ENCODE results near the gene COX15.
"Not testable (repeated sequence)": the region's sequence is repeated elsewhere in the genome, so short reads cannot be mapped to it uniquely, and the experiment has no call there.

Gene COX15

GRCh38 chr10:99742254-99742653 lies 10.3 kb upstream of the COX15 start:
- no peak overlapping the region for H3K4me2 ChIP-seq (ENCODE audit: low read length)
- no peak overlapping the region for H2AFZ ChIP-seq (ENCODE audit: insufficient read depth, low read length, poor library complexity)
- no peak overlapping the region for H3K4ac ChIP-seq (ENCODE audit: low read depth, low read length)
- no peak overlapping the region for H4K12ac ChIP-seq (ENCODE audit: low read depth, low read length)
- H2BK12ac ChIP-seq (ENCODE audit: low read length): no peak overlapping the region
- H2AK5ac ChIP-seq (ENCODE audit: low read length): no peak overlapping the region
- peaks cover 7 to 13% of the 10 kb centered on the region in 2 experiments for H3K36me3 ChIP-seq (ENCODE audit: control insufficient read depth in 1 of 2, insufficient read depth in 2 of 2, low read length in 2 of 2)
- H3K9ac ChIP-seq (ENCODE audit: low read length): no peak overlapping the region
- no peak overlapping the region for H4K91ac ChIP-seq (ENCODE audit: low read depth, low read length)
- H3K18ac ChIP-seq (ENCODE audit: low read length): no peak overlapping the region
- no peaks in the 10 kb centered on the region for H3K4me1 ChIP-seq (ENCODE audit: control insufficient read depth in 1 of 2, insufficient read depth in 2 of 2, low read length in 2 of 2)
- no peaks in the 10 kb centered on the region for H3K27me3 ChIP-seq (ENCODE audit: insufficient read depth, low read length)
- H2BK120ac ChIP-seq (ENCODE audit: insufficient read depth, low read length, poor library complexity): no peak overlapping the region
- no peaks in the 10 kb centered on the region for H3K9me3 ChIP-seq (ENCODE audit: insufficient read depth, low read depth, low read length)
- no peak overlapping the region for H3K27ac ChIP-seq (ENCODE audit: low read depth, low read length)
- H4K8ac ChIP-seq (ENCODE audit: low read depth, low read length): no peak overlapping the region
- no peak for DNase-seq
- no peak overlapping the region for H3K14ac ChIP-seq (ENCODE audit: low read length)
- H3K23ac ChIP-seq (ENCODE audit: low read length): no peak overlapping the region
- H3K79me2 ChIP-seq (ENCODE audit: control insufficient read depth, insufficient read depth, low read length, poor library complexity): no peaks in the 10 kb centered on the region
- H3K79me1 ChIP-seq (ENCODE audit: low read length): no peaks in the 10 kb centered on the region
- no peak overlapping the region for H2BK5ac ChIP-seq (ENCODE audit: low read depth, low read length, poor library complexity)
- H3K4me3 ChIP-seq (ENCODE audit: low read depth, low read length): no peak overlapping the region

GRCh38 chr10:99740933-99741559 lies 9.1 kb upstream of the COX15 start:
- Histone ChIP-seq H3K9ac (ENCODE audit: low read length) (no peak overlapping the region), H4K12ac (ENCODE audit: low read depth, low read length) (no peak overlapping the region), H3K4me3 (ENCODE audit: low read depth, low read length) (no peak overlapping the region), H3K23ac (ENCODE audit: low read length) (no peak overlapping the region), H3K4ac (ENCODE audit: low read depth, low read length) (no peak overlapping the region), H3K79me2 (ENCODE audit: control insufficient read depth, insufficient read depth, low read length, poor library complexity) (no peaks in the 10 kb centered on the region), H2BK120ac (ENCODE audit: insufficient read depth, low read length, poor library complexity) (no peak overlapping the region), H2BK5ac (ENCODE audit: low read depth, low read length, poor library complexity) (no peak overlapping the region), H3K9me3 (ENCODE audit: insufficient read depth, low read depth, low read length) (no peaks in the 10 kb centered on the region), H3K36me3 (ENCODE audit: control insufficient read depth in 1 of 2, insufficient read depth in 2 of 2, low read length in 2 of 2) (peaks cover 6 to 9% of the 10 kb centered on the region in 2 experiments), H3K4me1 (ENCODE audit: control insufficient read depth in 1 of 2, insufficient read depth in 2 of 2, low read length in 2 of 2) (no peaks in the 10 kb centered on the region), H3K18ac (ENCODE audit: low read length) (no peak overlapping the region), H2AK5ac (ENCODE audit: low read length) (no peak overlapping the region), H3K27me3 (ENCODE audit: insufficient read depth, low read length) (no peaks in the 10 kb centered on the region), H3K4me2 (ENCODE audit: low read length) (no peak overlapping the region), H4K8ac (ENCODE audit: low read depth, low read length) (no peak overlapping the region), H4K91ac (ENCODE audit: low read depth, low read length) (no peak overlapping the region), H3K14ac (ENCODE audit: low read length) (no peak overlapping the region), H2AFZ (ENCODE audit: insufficient read depth, low read length, poor library complexity) (no peak overlapping the region), H3K27ac (ENCODE audit: low read depth, low read length) (no peak overlapping the region), H2BK12ac (ENCODE audit: low read length) (no peak overlapping the region), H3K79me1 (ENCODE audit: low read length) (no peaks in the 10 kb centered on the region)
- WGBS (ENCODE audit: extremely low coverage, insufficient coverage, insufficient read length): no CpG with 5 or more reads among the region's 3 CpGs
- DNase-seq: no peak

DNA sequence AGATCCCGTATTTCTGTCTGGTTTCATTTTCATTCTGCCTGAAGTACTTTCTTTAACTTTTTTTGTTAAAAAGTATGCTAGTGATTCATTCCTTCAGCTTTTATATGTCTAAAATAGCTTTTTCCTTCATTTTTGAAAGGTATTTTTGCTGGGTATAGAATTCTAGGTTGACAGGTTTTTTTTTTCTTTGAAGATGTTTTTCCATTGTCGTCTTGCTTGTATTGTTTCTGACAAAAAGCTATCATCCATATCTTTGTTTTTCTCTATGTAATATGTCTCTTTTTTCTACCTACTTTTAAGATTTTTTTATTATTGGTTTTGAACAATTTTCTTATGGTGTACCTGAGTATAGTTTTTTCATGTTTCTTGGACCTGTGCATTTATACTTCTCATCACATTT lies 8.3 kb upstream of the COX15 start:
- Histone ChIP-seq H4K12ac (ENCODE audit: low read depth, low read length) (no peak overlapping the region), H4K8ac (ENCODE audit: low read depth, low read length) (no peak overlapping the region), H3K27me3 (ENCODE audit: insufficient read depth, low read length) (no peaks in the 10 kb centered on the region), H3K79me1 (ENCODE audit: low read length) (no peaks in the 10 kb centered on the region), H3K14ac (ENCODE audit: low read length) (no peak overlapping the region), H3K27ac (ENCODE audit: low read depth, low read length) (no peak overlapping the region), H3K4ac (ENCODE audit: low read depth, low read length) (no peak overlapping the region), H4K91ac (ENCODE audit: low read depth, low read length) (no peak overlapping the region), H2AFZ (ENCODE audit: insufficient read depth, low read length, poor library complexity) (no peak overlapping the region), H3K79me2 (ENCODE audit: control insufficient read depth, insufficient read depth, low read length, poor library complexity) (no peaks in the 10 kb centered on the region), H3K9ac (ENCODE audit: low read length) (no peak overlapping the region), H2AK5ac (ENCODE audit: low read length) (no peak overlapping the region), H3K4me2 (ENCODE audit: low read length) (no peak overlapping the region), H3K9me3 (ENCODE audit: insufficient read depth, low read depth, low read length) (no peaks in the 10 kb centered on the region), H2BK5ac (ENCODE audit: low read depth, low read length, poor library complexity) (no peak overlapping the region), H3K36me3 (ENCODE audit: control insufficient read depth in 1 of 2, insufficient read depth in 2 of 2, low read length in 2 of 2) (peaks cover 6 to 9% of the 10 kb centered on the region in 2 experiments), H3K4me3 (ENCODE audit: low read depth, low read length) (no peak overlapping the region), H3K4me1 (ENCODE audit: control insufficient read depth in 1 of 2, insufficient read depth in 2 of 2, low read length in 2 of 2) (no peaks in the 10 kb centered on the region), H2BK12ac (ENCODE audit: low read length) (no peak overlapping the region), H3K18ac (ENCODE audit: low read length) (no peak overlapping the region), H3K23ac (ENCODE audit: low read length) (no peak overlapping the region), H2BK120ac (ENCODE audit: insufficient read depth, low read length, poor library complexity) (no peak overlapping the region)
- no CpG with 5 or more reads among the region's 2 CpGs for WGBS (ENCODE audit: extremely low coverage, insufficient coverage, insufficient read length)
- DNase-seq: no peak

DNA sequence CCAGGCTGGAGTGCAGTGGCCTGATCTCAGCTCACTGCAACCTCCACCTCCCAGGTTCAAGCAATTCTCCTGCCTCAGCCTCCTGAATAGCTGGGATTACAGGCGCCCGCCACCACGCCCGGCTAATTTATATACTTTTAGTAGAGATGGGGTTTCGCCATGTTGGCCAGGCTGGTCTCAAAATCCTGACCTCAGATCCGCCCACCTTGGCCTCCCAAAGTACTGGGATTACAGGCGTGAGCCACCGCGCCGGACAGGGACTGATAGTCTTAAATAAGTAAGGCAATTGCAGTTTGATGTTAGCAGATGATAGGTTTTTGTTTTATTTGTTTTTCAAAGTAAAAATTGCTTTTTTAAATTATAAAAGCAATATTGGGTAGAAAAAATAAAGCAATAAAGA lies 2.2 kb upstream of the COX15 start:
- not testable (repeated sequence) for H4K91ac ChIP-seq (ENCODE audit: low read depth, low read length); H3K18ac ChIP-seq (ENCODE audit: low read length); H3K14ac ChIP-seq (ENCODE audit: low read length); H3K27me3 ChIP-seq (ENCODE audit: insufficient read depth, low read length); H3K23ac ChIP-seq (ENCODE audit: low read length); H3K36me3 ChIP-seq (ENCODE audit: control insufficient read depth in 1 of 2, insufficient read depth in 2 of 2, low read length in 2 of 2); H2BK5ac ChIP-seq (ENCODE audit: low read depth, low read length, poor library complexity); DNase-seq; H2BK120ac ChIP-seq (ENCODE audit: insufficient read depth, low read length, poor library complexity); H4K12ac ChIP-seq (ENCODE audit: low read depth, low read length); H3K4ac ChIP-seq (ENCODE audit: low read depth, low read length); H3K4me2 ChIP-seq (ENCODE audit: low read length); H2AK5ac ChIP-seq (ENCODE audit: low read length); H2BK12ac ChIP-seq (ENCODE audit: low read length); H3K79me1 ChIP-seq (ENCODE audit: low read length); H3K4me3 ChIP-seq (ENCODE audit: low read depth, low read length); H2AFZ ChIP-seq (ENCODE audit: insufficient read depth, low read length, poor library complexity); H3K9ac ChIP-seq (ENCODE audit: low read length); H4K8ac ChIP-seq (ENCODE audit: low read depth, low read length); H3K79me2 ChIP-seq (ENCODE audit: control insufficient read depth, insufficient read depth, low read length, poor library complexity); H3K4me1 ChIP-seq (ENCODE audit: control insufficient read depth in 1 of 2, insufficient read depth in 2 of 2, low read length in 2 of 2); H3K27ac ChIP-seq (ENCODE audit: low read depth, low read length); H3K9me3 ChIP-seq (ENCODE audit: insufficient read depth, low read depth, low read length)
- no CpG with 5 or more reads among the region's 10 CpGs for WGBS (ENCODE audit: extremely low coverage, insufficient coverage, insufficient read length)
